Endothelial cell of umbilical vein (primary cell): Measurements from ENCODE around the gene BCL3. TPM values are rescaled to one million over a fixed set of nuclear protein-coding genes. Genes with fewer than 3 reads are reported as not detected.

Experiments used
- BruUV-seq: library from RNA; stranded (reverse); fragments of 400-500 nt; replicated peaks from 2 replicates; lab custom pipeline; 2021; lab: Mats Ljungman, UMichigan
- CTCF ChIA-PET: fragments of 300-600, 350-600 bp; sonication (Branson Sonifier 250); formaldehyde crosslinking; loops from one replicate; lab custom pipeline; 2021; ENCODE audit warnings: antibody characterized with exemption, inconsistent platforms; lab: Charles Lee
- POLR2A ChIA-PET: fragments of 300-600, 350-600 bp; sonication (Branson Sonifier 250); formaldehyde crosslinking; loops from one replicate; lab custom pipeline; 2021; ENCODE audit warnings: antibody characterized with exemption, inconsistent platforms; lab: Charles Lee
- DNase-seq: peaks from one replicate; pipeline ENCODE4 v3.0.0-alpha.2; 2011; ENCODE audit warnings: low read depth, low spot score
- FAIRE-seq: peaks from 2 replicates; lab custom pipeline; 2011; peaks lifted over from hg19 to GRCh38; lab: Jason Lieb, UNC
- H2AFZ ChIP-seq: 2 replicates; pipeline ENCODE4 v1.6.0; 2012; ENCODE audit warnings: low read depth, low read length, control low read depth, inconsistent platforms
- H3K27ac ChIP-seq: 2 replicates; pipeline ENCODE4 v1.5.1; 2011; ENCODE audit warnings: low read depth, mild to moderate bottlenecking, control low read depth, low read length, moderate library complexity; ENCODE audit not compliant: insufficient read depth
- H3K27me3 ChIP-seq, 2 experiments: 2 replicates each; pipeline versions ENCODE4 v1.6.0 to v1.6.1; 2011; ENCODE audit warnings: low read length in 2 of 2, mixed read lengths in 1 of 2; ENCODE audit not compliant: control insufficient read depth in 2 of 2, insufficient read depth in 2 of 2
- H3K36me3 ChIP-seq, 2 experiments: 2 replicates in 1 of 2; 3 replicates in 1 of 2; pipeline ENCODE4 v1.5.1; 2011; ENCODE audit warnings: low read length in 2 of 2, mild to moderate bottlenecking in 1 of 2, moderate library complexity in 1 of 2; ENCODE audit not compliant: control insufficient read depth in 2 of 2, insufficient read depth in 2 of 2; ENCODE audit errors: extremely low read depth in 1 of 2
- H3K4me1 ChIP-seq: 3 replicates; pipeline ENCODE4 v1.5.1; 2011; ENCODE audit warnings: mild to moderate bottlenecking, low read length; ENCODE audit not compliant: control insufficient read depth, insufficient read depth; ENCODE audit errors: extremely low read depth
- H3K4me2 ChIP-seq: 2 replicates; pipeline ENCODE4 v1.6.1; 2011; ENCODE audit warnings: low read length, control low read depth, mixed read lengths; ENCODE audit not compliant: insufficient read depth
- H3K4me3 ChIP-seq, 3 experiments: fragments of 200-600 bp in 1 of 3; sonication (generic), shearing (Covaris generic) in 1 of 3; replicated peaks in 1 of 3; 2 replicates each; pipeline ENCODE4 v1.5.1; 2011 to 2016; ENCODE audit warnings: control low read depth in 3 of 3, low read length in 3 of 3, mild to moderate bottlenecking in 2 of 3, inconsistent platforms in 1 of 3, low read depth in 1 of 3, moderate library complexity in 1 of 3; ENCODE audit not compliant: insufficient read depth in 1 of 3
- H3K79me2 ChIP-seq: 2 replicates; pipeline ENCODE4 v1.6.0; 2012; ENCODE audit warnings: low read length, inconsistent platforms; ENCODE audit not compliant: control insufficient read depth, insufficient read depth
- H3K9ac ChIP-seq: replicated peaks from 2 replicates; pipeline ENCODE3; 2011; ENCODE audit warnings: low read length, control low read depth; ENCODE audit not compliant: insufficient read depth; ENCODE audit errors: extremely low read depth
- H3K9me1 ChIP-seq: replicated peaks from 3 replicates; pipeline ENCODE4 v1.6.0; 2011; ENCODE audit warnings: mild to moderate bottlenecking, low read length; ENCODE audit not compliant: control insufficient read depth, insufficient read depth; ENCODE audit errors: extremely low read depth
- H3K9me3 ChIP-seq: replicated peaks from 2 replicates; pipeline ENCODE4 v1.5.1; 2012; ENCODE audit warnings: low read length, inconsistent platforms; ENCODE audit not compliant: control insufficient read depth, insufficient read depth
- H4K20me1 ChIP-seq: replicated peaks from 2 replicates; pipeline ENCODE3; 2011; ENCODE audit warnings: mild to moderate bottlenecking, low read length; ENCODE audit not compliant: control insufficient read depth, insufficient read depth; ENCODE audit errors: extremely low read depth
- CTCF ChIP-seq, 2 donors: IDR thresholded peaks; 1 replicate in 1 of 2; 2 replicates in 1 of 2; pipeline ENCODE4 v1.5.1; 2011; ENCODE audit warnings: low read length in 2 of 2, mild to moderate bottlenecking in 2 of 2, moderate library complexity in 2 of 2, control low read depth in 1 of 2, inconsistent platforms in 1 of 2, low read depth in 1 of 2; ENCODE audit not compliant: insufficient read depth in 1 of 2; ENCODE audit errors: extremely low read depth in 1 of 2
- EZH2 ChIP-seq: IDR thresholded peaks from 2 replicates; pipeline ENCODE4 v1.6.1; 2012; ENCODE audit warnings: borderline replicate concordance, low read depth, mild to moderate bottlenecking, moderate library complexity, low read length, inconsistent platforms; ENCODE audit not compliant: severe bottlenecking
- FOS ChIP-seq: IDR thresholded peaks from 2 replicates; pipeline ENCODE4 v1.6.1; 2011; ENCODE audit warnings: mild to moderate bottlenecking, low read length, moderate library complexity, borderline replicate concordance; ENCODE audit not compliant: insufficient read depth
- GATA2 ChIP-seq: IDR thresholded peaks from 2 replicates; pipeline ENCODE4 v1.7.0; 2011; ENCODE audit warnings: low read depth, mild to moderate bottlenecking, moderate library complexity, mixed read lengths, low read length; ENCODE audit not compliant: insufficient read length, insufficient read depth
- JUN ChIP-seq: IDR thresholded peaks from 2 replicates; pipeline ENCODE4 v1.6.1; 2011; ENCODE audit warnings: borderline replicate concordance, low read depth; ENCODE audit not compliant: insufficient read length, insufficient read depth
- MAX ChIP-seq: IDR thresholded peaks from 2 replicates; pipeline ENCODE4 v1.6.1; 2011; ENCODE audit not compliant: insufficient read depth, insufficient read length
- MYC ChIP-seq: IDR thresholded peaks from one replicate; pipeline ENCODE4 v1.6.1; 2011; ENCODE audit warnings: mild to moderate bottlenecking, low read depth, low read length
- POLR2A ChIP-seq: IDR thresholded peaks from 2 replicates; pipeline ENCODE4 v1.6.1; 2012; ENCODE audit warnings: low read depth, mild to moderate bottlenecking, control low read depth, low read length
- POLR2AphosphoS5 ChIP-seq: IDR thresholded peaks from 2 replicates; pipeline ENCODE4 v1.6.1; 2012; ENCODE audit warnings: low read depth, mild to moderate bottlenecking, control low read depth, low read length, moderate library complexity; ENCODE audit not compliant: insufficient read depth
- dilution Hi-C: fragments of 300-500 bp; cut with MboI; formaldehyde crosslinking; loops from one replicate; pipeline ENCODE4 v1.15.0; 2019; ENCODE audit warnings: low sequenced_read_pairs; ENCODE audit not compliant: extremely low pct_ligation_motif_present
- intact Hi-C: fragments of 100-400 bp; cut with micrococcal nuclease; formaldehyde crosslinking; loops from one replicate; pipeline ENCODE4 v1.10.0; 2022
- polyA plus RNA-seq, 4 experiments: library from polyadenylated mRNA; depleted of rRNA in 3 of 4; stranded (reverse) in 3 of 4; unstranded in 1 of 4; fragments of >200 nt; gene quantifications; 2 replicates each; pipeline versions ENCODE4 v1.2.1 to v1.2.3, GENCODE V29; 2011 to 2012; ENCODE audit warnings: missing spikeins in 1 of 4
- total RNA-seq: library from RNA; stranded (reverse); gene quantifications from 2 replicates; pipeline ENCODE4 v1.2.3, GENCODE V29; 2021

BCL3 gene
- total and polyA plus RNA-seq, 2 donors (not counting 3 experiments of a cell fraction or from before 2014, with no cell fraction given) = 11.0 to 26.9 TPM

- dilution Hi-C loops (no loop called here), intact Hi-C loops (loop anchor here (10.0 kb wide), 1 partner anchor 149 kb away; the partner anchor contains the start of gene CLPTM1)
- CTCF ChIA-PET = interaction anchor here (0.6 to 4.2 kb wide), 9 partner anchors 14 to 235 kb away, joined by 3 to 57 read pairs (median 11); no protein-coding TSS in a partner anchor
- TF ChIP-seq MYC (no peak), POLR2AphosphoS5 (no peak), CTCF (IDR thresholded peaks at IDR 0.05; ENCODE audit: extremely low read depth in 1 of 2, insufficient read depth in 1 of 2, low read depth in 1 of 2, low read length in 2 of 2) (no peak), MAX (no peak), JUN (no peak), FOS (no peak), GATA2 (no peak), POLR2A (no peak), EZH2 (no peak)
- POLR2A ChIA-PET = interaction anchor here (1.0 kb wide), 1 partner anchor 42 kb away, joined by 6 read pairs; no protein-coding TSS in a partner anchor
- no peak overlapping the region for H3K9ac ChIP-seq
- H3K9me1 ChIP-seq = no peaks in the 10 kb centered on the region
- DNase-seq (no peak), FAIRE-seq (no peak)
- H3K79me2 ChIP-seq = no peaks in the 10 kb centered on the region
- H3K4me2 ChIP-seq = no peak overlapping the region
- H3K4me1 ChIP-seq = peaks cover 16% of the 10 kb centered on the region
- no peak overlapping the region for H3K4me3 ChIP-seq
- H3K27me3 ChIP-seq = no peaks in the 10 kb centered on the region
- peaks cover 0 to under 1% of the 10 kb centered on the region in 2 experiments for H3K36me3 ChIP-seq
- BruUV-seq = no TSS peak
- no peaks in the 10 kb centered on the region for H3K9me3 ChIP-seq
- no peaks in the 10 kb centered on the region for H4K20me1 ChIP-seq
- no peak overlapping the region for H2AFZ ChIP-seq
- H3K27ac ChIP-seq = no peak overlapping the region
These were observed 57.8 kb downstream of the BCL3 start for GRCh38 chr19:44806291-44806690.
